Measurements from ENCODE around the gene CRACR2B. TPM values are rescaled to one million over a fixed set of nuclear protein-coding genes. Genes with fewer than 3 reads are reported as not detected.

Gene CRACR2B
- total RNA-seq, 6 donors from 2014 or later: 29.0 to 157 (median 41.4) TPM

DNA sequence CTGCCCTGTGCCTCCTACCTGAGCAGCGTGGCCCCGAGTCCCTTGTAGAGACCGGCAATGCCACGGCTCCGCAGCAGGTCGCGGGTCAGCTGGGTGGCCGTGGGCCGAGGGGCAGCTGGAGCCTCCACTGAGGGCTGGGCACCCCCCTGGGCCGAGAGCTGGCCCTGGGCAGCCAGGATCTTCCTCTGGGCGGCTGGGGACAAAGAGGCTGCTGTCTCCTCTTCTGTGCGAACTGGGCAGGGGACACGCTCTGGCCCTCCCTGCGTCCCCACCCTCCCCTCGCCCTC is 35.2 kb upstream of the CRACR2B start:
- 93 to 99% methylated on average over 7 to 12 of the region's 15 CpGs for WGBS, 2 donors
- peaks cover 22 to 41% (median 25%) of the 10 kb centered on the region in 4 donors for H3K4me1 ChIP-seq
- ATAC-seq (ENCODE audit: low FRiP score in 2 of 2): no peak

DNA sequence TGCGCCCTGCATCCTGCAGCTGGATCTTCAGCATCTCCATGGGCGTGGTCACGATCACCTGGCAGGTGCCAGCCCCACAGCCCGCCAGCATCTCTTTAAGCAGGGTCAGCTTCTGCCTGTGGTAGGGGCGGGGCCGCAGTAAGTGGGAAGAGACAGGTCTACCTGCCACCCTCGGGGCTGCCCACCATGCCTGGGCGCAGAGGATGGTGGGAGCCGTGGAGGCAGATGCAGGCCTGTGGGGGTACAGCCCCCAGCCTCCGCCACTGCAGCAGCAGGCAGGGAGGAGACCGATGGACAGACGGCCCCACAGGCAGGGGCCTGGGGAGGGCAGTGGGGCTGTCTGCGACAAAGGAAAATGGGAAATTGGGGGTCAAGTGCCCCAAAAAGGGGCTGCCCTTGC is 34.8 kb upstream of the CRACR2B start:
- H3K27me3 ChIP-seq: peaks cover 0 to 22% (median 10%) of the 10 kb centered on the region in 4 donors

More for the DNA sequence above, 35.2 kb upstream of the CRACR2B start:
- H3K9me3 ChIP-seq: no peaks in the 10 kb centered on the region
- peaks cover 3 to 32% (median 18%) of the 10 kb centered on the region in 4 donors for H3K36me3 ChIP-seq
- no peak overlapping the region for H3K27ac ChIP-seq
- no peak overlapping the region for H3K4me3 ChIP-seq
- no peak for TF ChIP-seq POLR2A (IDR thresholded peaks at IDR 0.05)
- TF ChIP-seq, protein P1, sequence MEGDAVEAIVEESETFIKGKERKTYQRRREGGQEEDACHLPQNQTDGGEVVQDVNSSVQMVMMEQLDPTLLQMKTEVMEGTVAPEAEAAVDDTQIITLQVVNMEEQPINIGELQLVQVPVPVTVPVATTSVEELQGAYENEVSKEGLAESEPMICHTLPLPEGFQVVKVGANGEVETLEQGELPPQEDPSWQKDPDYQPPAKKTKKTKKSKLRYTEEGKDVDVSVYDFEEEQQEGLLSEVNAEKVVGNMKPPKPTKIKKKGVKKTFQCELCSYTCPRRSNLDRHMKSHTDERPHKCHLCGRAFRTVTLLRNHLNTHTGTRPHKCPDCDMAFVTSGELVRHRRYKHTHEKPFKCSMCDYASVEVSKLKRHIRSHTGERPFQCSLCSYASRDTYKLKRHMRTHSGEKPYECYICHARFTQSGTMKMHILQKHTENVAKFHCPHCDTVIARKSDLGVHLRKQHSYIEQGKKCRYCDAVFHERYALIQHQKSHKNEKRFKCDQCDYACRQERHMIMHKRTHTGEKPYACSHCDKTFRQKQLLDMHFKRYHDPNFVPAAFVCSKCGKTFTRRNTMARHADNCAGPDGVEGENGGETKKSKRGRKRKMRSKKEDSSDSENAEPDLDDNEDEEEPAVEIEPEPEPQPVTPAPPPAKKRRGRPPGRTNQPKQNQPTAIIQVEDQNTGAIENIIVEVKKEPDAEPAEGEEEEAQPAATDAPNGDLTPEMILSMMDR (IDR thresholded peaks at IDR 0.05): no peak
- DNase-seq: peak in 1 of 2 donors; percentile 81
- H3K27me3 ChIP-seq: peaks cover 0 to 22% (median 10%) of the 10 kb centered on the region in 4 donors

DNA sequence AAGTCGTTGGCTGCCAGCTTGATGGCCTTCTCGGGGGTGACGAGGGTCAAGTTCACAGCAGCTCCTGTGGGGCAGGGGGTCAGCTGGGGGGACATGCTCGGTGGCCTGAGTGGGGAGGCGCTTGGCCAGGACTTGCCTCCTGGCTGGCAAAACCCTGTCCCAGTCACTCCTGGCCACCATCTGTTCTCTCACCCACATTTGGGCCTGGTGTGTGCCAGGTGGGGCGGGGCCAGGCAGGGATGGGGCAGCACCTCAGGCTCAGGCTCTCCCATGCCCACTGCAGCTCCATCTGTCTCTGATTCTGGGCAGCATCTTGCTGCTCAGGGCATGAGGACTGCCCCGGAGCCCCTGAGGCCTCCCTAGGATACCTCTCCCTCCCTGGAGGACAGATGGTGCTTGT is 34.2 kb upstream of the CRACR2B start:
- Histone ChIP-seq H3K27me3 (peaks cover 0 to 17% (median 10%) of the 10 kb centered on the region in 4 donors), H3K4me3 (no peak overlapping the region), H3K36me3 (peaks cover 3 to 32% (median 18%) of the 10 kb centered on the region in 4 donors), H3K27ac (no peak overlapping the region), H3K4me1 (peaks cover 26 to 51% (median 29%) of the 10 kb centered on the region in 4 donors), H3K9me3 (no peaks in the 10 kb centered on the region)
- 93 to 100% methylated on average over 2 to 4 of the region's 7 CpGs for WGBS, 2 donors
- TF ChIP-seq EP300 (IDR thresholded peaks at IDR 0.05): no peak
- TF ChIP-seq, protein P1 (IDR thresholded peaks at IDR 0.05): no peak
- no peak for TF ChIP-seq POLR2AphosphoS5 (IDR thresholded peaks at IDR 0.05)
- no peak for TF ChIP-seq POLR2A (IDR thresholded peaks at IDR 0.05)
- DNase-seq (peak in 1 of 2 donors; percentile 72), ATAC-seq (ENCODE audit: low FRiP score in 2 of 2) (no peak)

More for the DNA sequence above, 34.8 kb upstream of the CRACR2B start:
- Histone ChIP-seq H3K36me3 (peaks cover 3 to 32% (median 18%) of the 10 kb centered on the region in 4 donors), H3K27ac (no peak overlapping the region), H3K4me3 (no peak overlapping the region), H3K4me1 (peaks cover 22 to 45% (median 25%) of the 10 kb centered on the region in 4 donors), H3K9me3 (no peaks in the 10 kb centered on the region)
- peak in 1 of 2 donors; percentile 67 for DNase-seq
- WGBS, 2 donors: 92 to 96% methylated on average over 5 to 12 of the region's 13 CpGs
- ATAC-seq (ENCODE audit: low FRiP score in 2 of 2): no peak
- TF ChIP-seq POLR2AphosphoS5 (IDR thresholded peaks at IDR 0.05) (no peak), POLR2A (IDR thresholded peaks at IDR 0.05) (no peak), EP300 (IDR thresholded peaks at IDR 0.05) (no peak)
- TF ChIP-seq, protein P1 (IDR thresholded peaks at IDR 0.05): no peak

DNA sequence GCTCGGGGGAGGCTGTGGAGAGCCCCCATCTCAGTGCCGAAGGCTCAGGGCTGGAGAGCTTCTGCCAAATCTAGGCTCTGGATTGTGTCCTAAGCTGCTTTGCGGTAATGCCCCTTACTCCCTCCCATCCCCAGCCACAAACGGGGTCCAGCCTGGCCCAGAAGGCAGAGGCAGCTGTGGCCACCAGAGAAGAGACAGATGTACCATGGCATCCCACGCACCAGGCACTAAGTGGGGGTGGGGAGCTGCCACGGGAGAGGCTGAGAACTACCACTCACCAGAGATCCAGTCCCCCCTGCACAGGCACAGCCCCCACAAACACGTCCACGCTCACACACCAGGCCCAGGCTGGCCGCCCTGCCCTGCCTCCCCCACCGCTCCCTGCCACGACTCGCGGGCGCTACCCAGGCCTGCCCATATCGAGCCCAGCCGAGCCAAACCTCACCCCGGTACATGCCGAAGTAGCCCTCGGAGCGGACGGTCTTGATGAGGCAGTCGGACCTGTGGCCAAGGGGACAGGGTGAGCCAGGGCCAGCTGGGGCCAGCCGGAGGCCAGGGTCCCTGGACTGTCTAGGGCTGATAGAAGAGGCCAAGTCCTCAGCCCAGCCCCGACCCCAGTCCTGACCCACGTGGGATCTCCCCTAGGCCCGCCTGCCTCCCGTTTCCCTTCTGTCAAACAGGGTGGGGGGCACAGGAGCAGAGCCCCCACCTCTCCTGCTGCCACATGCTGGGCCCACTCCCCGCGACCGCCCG is 33.5 kb upstream of the CRACR2B start:
- H3K27ac ChIP-seq: peak overlapping the region in 2 of 4 donors; percentile 88 to 91
- ATAC-seq (ENCODE audit: low FRiP score in 2 of 2): no peak
- peaks cover 26 to 54% (median 30%) of the 10 kb centered on the region in 4 donors for H3K4me1 ChIP-seq
- 83 to 92% methylated on average over 7 to 30 of the region's 31 CpGs for WGBS, 2 donors
- H3K27me3 ChIP-seq: peaks cover 0 to 11% (median 5%) of the 10 kb centered on the region in 4 donors
- peak overlapping the region in 2 of 4 donors; percentile 80 to 84 for H3K4me3 ChIP-seq
- peak in 1 of 2 donors; percentile 81 for DNase-seq
- H3K36me3 ChIP-seq: peaks cover 3 to 32% (median 20%) of the 10 kb centered on the region in 4 donors
- no peaks in the 10 kb centered on the region for H3K9me3 ChIP-seq
- TF ChIP-seq POLR2A (IDR thresholded peaks at IDR 0.05): no peak
- TF ChIP-seq, protein P1 (IDR thresholded peaks at IDR 0.05): no peak
- no peak for TF ChIP-seq EP300 (IDR thresholded peaks at IDR 0.05)
- no peak for TF ChIP-seq POLR2AphosphoS5 (IDR thresholded peaks at IDR 0.05)

Data from upper lobe of left lung (tissue), 6 donors.